GM04504 (cell line): Measurements from ENCODE around the gene TNFRSF8.

ENCODE experiments used
- DNase-seq: peaks from one replicate; pipeline ENCODE4 v3.0.0-alpha.2; 2012; ENCODE audit warnings: low read depth

TNFRSF8 gene

GRCh38 chr1:12159816-12160215 is 96.7 kb downstream of the TNFRSF8 start:
- DNase-seq: no peak

GRCh38 chr1:12161324-12161661 is 98.2 kb downstream of the TNFRSF8 start:
- no peak for DNase-seq

GRCh38 chr1:12161662-12162458 is 98.8 kb downstream of the TNFRSF8 start:
- peak; percentile 69 for DNase-seq

- DNase-seq: no peak
Measured at GRCh38 chr1:12162459-12163137, 99.5 kb downstream of the TNFRSF8 start.

GRCh38 chr1:12163210-12163609 is 100.1 kb downstream of the TNFRSF8 start:
- DNase-seq: no peak

- no peak for DNase-seq
Measured at GRCh38 chr1:12164210-12164609, 101.1 kb downstream of the TNFRSF8 start.

GRCh38 chr1:12165342-12165741 is 102.2 kb downstream of the TNFRSF8 start:
- no peak for DNase-seq

GRCh38 chr1:12166834-12167492 is 103.9 kb downstream of the TNFRSF8 start, which contains the start of gene TNFRSF1B:
TSS of gene TNFRSF1B (plus strand) at chr1:12166991. CDS start at chr1:12167092, 101 bp downstream.
- DNase-seq: no peak

GRCh38 chr1:12167493-12168429 is 104.7 kb downstream of the TNFRSF8 start:
- DNase-seq: no peak

GRCh38 chr1:12168451-12169160 is 105.5 kb downstream of the TNFRSF8 start:
- no peak for DNase-seq

GRCh38 chr1:12169442-12170135 is 106.5 kb downstream of the TNFRSF8 start:
- no peak for DNase-seq

- no peak for DNase-seq
Measured at GRCh38 chr1:12170263-12170671, 107.2 kb downstream of the TNFRSF8 start.

- no peak for DNase-seq
Measured at GRCh38 chr1:12171206-12172041, 108.3 kb downstream of the TNFRSF8 start.

GRCh38 chr1:12172042-12172851 is 109.1 kb downstream of the TNFRSF8 start:
- DNase-seq: no peak

GRCh38 chr1:12173041-12173509 is 110.0 kb downstream of the TNFRSF8 start:
- DNase-seq: no peak

- no peak for DNase-seq
Measured at GRCh38 chr1:12173631-12174121, 110.6 kb downstream of the TNFRSF8 start.

- DNase-seq: no peak
Measured at GRCh38 chr1:12174924-12175810, 112.1 kb downstream of the TNFRSF8 start.
